ENCODE measurements around the gene GLIPR1L1. TPM values are rescaled to one million over a fixed set of nuclear protein-coding genes. Genes with fewer than 3 reads are reported as not detected.

Gene GLIPR1L1
- total and polyA plus RNA-seq, 2 of the 4 experiments (the other 2 are of a cell fraction) = not detected

DNA sequence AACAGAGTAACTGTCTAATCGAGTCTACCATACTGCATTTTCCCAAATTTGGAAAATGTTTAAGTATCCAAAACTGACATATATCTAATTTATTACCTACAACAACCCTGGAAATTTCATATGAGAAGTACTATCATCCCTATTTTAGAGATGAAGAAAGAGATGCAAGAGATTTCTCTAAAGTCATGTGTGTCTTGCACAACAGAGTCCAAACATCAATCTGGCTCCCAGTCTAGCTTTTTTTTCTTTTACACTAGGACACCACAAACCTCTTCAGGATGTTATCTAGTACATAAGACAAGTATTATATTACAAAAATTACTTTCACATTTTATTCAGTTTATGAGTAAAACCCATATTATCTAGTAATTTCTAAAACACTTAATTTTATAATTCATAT, 43.5 kb upstream of the GLIPR1L1 start:
- no peaks in the 10 kb centered on the region for H4K20me1 ChIP-seq (ENCODE audit: insufficient read depth, low read length)
- no peak overlapping the region for H3K4me3 ChIP-seq (ENCODE audit: insufficient read depth, low read depth, low read length)
- H2AK5ac ChIP-seq (ENCODE audit: low read depth, low read length) = no peak overlapping the region
- H2BK5ac ChIP-seq (ENCODE audit: low read depth, low read length, poor library complexity, severe bottlenecking) = no peak overlapping the region
- CTCF ChIA-PET = interaction anchor here (0.6 kb wide), 1 partner anchor 123 kb away, joined by 3 read pairs; no protein-coding TSS in a partner anchor
- no peak overlapping the region for H2AK9ac ChIP-seq (replicated peaks; ENCODE audit: low read depth, low read length, poor library complexity)
- no peak overlapping the region for H2AFZ ChIP-seq (replicated peaks; ENCODE audit: low read length, poor library complexity)
- no peak overlapping the region for H3K9ac ChIP-seq (ENCODE audit: low read depth, low read length)
- no peak overlapping the region for H3K27ac ChIP-seq (ENCODE audit: insufficient read depth, low read length)
- H3K14ac ChIP-seq (replicated peaks; ENCODE audit: low read depth, low read length) = no peak overlapping the region
- H3K4me1 ChIP-seq (ENCODE audit: control insufficient read depth, insufficient read depth, low read length) = no peaks in the 10 kb centered on the region
- POLR2A ChIA-PET (ENCODE audit: unreplicated experiment) = interaction anchor here (0.6 kb wide), 1 partner anchor 32 kb away, joined by 4 read pairs; no protein-coding TSS in a partner anchor
- TF ChIP-seq CEBPB (IDR thresholded peaks at IDR 0.05; ENCODE audit: low read depth, low read length) (no peak), FOS (IDR thresholded peaks at IDR 0.05; ENCODE audit: low read depth, low read length) (no peak), SMC3 (IDR thresholded peaks at IDR 0.05; ENCODE audit: low read depth, low read length) (no peak), RFX5 (IDR thresholded peaks at IDR 0.05; ENCODE audit: low read depth, low read length) (no peak), BHLHE40 (IDR thresholded peaks at IDR 0.05; ENCODE audit: low read depth, low read length) (no peak), MAFK (IDR thresholded peaks at IDR 0.05; ENCODE audit: low read depth, low read length) (no peak), RCOR1 (IDR thresholded peaks at IDR 0.05; ENCODE audit: insufficient replicate concordance, low read length) (no peak), POLR2A (IDR thresholded peaks at IDR 0.05; ENCODE audit: low read depth, low read length) (no peak), RAD21 (IDR thresholded peaks at IDR 0.05; ENCODE audit: low read length) (no peak), NFE2L2 (IDR thresholded peaks at IDR 0.05; ENCODE audit: low read depth, low read length) (no peak), MXI1 (IDR thresholded peaks at IDR 0.05; ENCODE audit: borderline replicate concordance, low read depth, low read length) (no peak)
- TF ChIP-seq, protein P1, sequence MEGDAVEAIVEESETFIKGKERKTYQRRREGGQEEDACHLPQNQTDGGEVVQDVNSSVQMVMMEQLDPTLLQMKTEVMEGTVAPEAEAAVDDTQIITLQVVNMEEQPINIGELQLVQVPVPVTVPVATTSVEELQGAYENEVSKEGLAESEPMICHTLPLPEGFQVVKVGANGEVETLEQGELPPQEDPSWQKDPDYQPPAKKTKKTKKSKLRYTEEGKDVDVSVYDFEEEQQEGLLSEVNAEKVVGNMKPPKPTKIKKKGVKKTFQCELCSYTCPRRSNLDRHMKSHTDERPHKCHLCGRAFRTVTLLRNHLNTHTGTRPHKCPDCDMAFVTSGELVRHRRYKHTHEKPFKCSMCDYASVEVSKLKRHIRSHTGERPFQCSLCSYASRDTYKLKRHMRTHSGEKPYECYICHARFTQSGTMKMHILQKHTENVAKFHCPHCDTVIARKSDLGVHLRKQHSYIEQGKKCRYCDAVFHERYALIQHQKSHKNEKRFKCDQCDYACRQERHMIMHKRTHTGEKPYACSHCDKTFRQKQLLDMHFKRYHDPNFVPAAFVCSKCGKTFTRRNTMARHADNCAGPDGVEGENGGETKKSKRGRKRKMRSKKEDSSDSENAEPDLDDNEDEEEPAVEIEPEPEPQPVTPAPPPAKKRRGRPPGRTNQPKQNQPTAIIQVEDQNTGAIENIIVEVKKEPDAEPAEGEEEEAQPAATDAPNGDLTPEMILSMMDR (conservative IDR thresholded peaks at IDR 0.05; ENCODE audit: low read depth, low read length) = no peak
- no TSS peak for BruUV-seq (replicated peaks)
- no peaks in the 10 kb centered on the region for H3K79me1 ChIP-seq (ENCODE audit: low read depth in 1 of 2, low read length in 2 of 2)
- H3K27me3 ChIP-seq (ENCODE audit: control insufficient read depth, insufficient read depth, low read length) = no peaks in the 10 kb centered on the region
- no peaks in the 10 kb centered on the region for H3K36me3 ChIP-seq (ENCODE audit: control insufficient read depth, insufficient read depth, low read length)
- H3K4ac ChIP-seq (ENCODE audit: low read depth, low read length) = no peak overlapping the region
- H3K56ac ChIP-seq (ENCODE audit: extremely low read depth, insufficient read depth, low read length) = no peak overlapping the region
- WGBS, 2 experiments (ENCODE audit: extremely low coverage in 2 of 2, insufficient read length in 1 of 2) = no CpG with 5 or more reads among the region's 1 CpG
- no peaks in the 10 kb centered on the region for H3K9me3 ChIP-seq (ENCODE audit: control insufficient read depth, insufficient read depth, low read length)
- H3K9me1 ChIP-seq (ENCODE audit: insufficient read depth, low read length) = no peaks in the 10 kb centered on the region
- DNase-seq (no peak), ATAC-seq (ENCODE audit: low read depth) (no peak)
- H3K18ac ChIP-seq (ENCODE audit: low read depth, low read length) = no peak overlapping the region
- H3K4me2 ChIP-seq (ENCODE audit: low read depth, low read length) = no peak overlapping the region
- H2BK120ac ChIP-seq (ENCODE audit: low read depth, low read length) = no peak overlapping the region
- H2BK20ac ChIP-seq (ENCODE audit: low read depth, low read length) = no peak overlapping the region
- in situ Hi-C loops (cut with MboI; ENCODE audit: low sequenced_read_pairs) = loop anchor here (25.0 kb wide), 1 partner anchor 604 kb away; no protein-coding TSS in a partner anchor
- no peak overlapping the region for H4K5ac ChIP-seq (ENCODE audit: low read depth, low read length)
- H3K23ac ChIP-seq (ENCODE audit: low read depth, low read length) = no peak overlapping the region
- intact Hi-C loops (cut with micrococcal nuclease) = no loop called here
- no peak overlapping the region for H4K91ac ChIP-seq (ENCODE audit: insufficient read depth, low read depth, low read length)
- dilution Hi-C loops (cut with HindIII; ENCODE audit: low sequenced_read_pairs, unreplicated experiment) = no loop called here
- H2BK15ac ChIP-seq (ENCODE audit: low read depth, low read length) = no peak overlapping the region
- H4K8ac ChIP-seq (ENCODE audit: low read depth in 2 of 2, low read length in 2 of 2) = no peak overlapping the region
